Epidermal melanocyte (primary cell): ENCODE data around the gene PEG3.

ENCODE experiments used
- DNase-seq: peaks from one replicate; pipeline ENCODE4 v3.0.0; 2011; ENCODE audit warnings: low spot score; ENCODE audit not compliant: insufficient read length

PEG3 gene

GRCh38 chr19:56811480-56811879, 29.0 kb downstream of the PEG3 start:
- DNase-seq: no peak

- DNase-seq: no peak
Observed at GRCh38 chr19:56810260-56810659, 30.3 kb downstream of the PEG3 start.

GRCh38 chr19:56808717-56809392, 31.7 kb downstream of the PEG3 start:
- DNase-seq: no peak

GRCh38 chr19:56806639-56807038, 33.9 kb downstream of the PEG3 start:
- no peak for DNase-seq
